HG03175 (cell line): ENCODE measurements around the gene NKAIN2.
"Not testable (repeated sequence)": the region's sequence is repeated elsewhere in the genome, so short reads cannot be mapped to it uniquely, and the experiment has no call there.

Experiments
- ATAC-seq: cut with Tn5 transposase; IDR thresholded peaks from one replicate; pipeline ENCODE4 v1.9.1; 2021; ENCODE audit warnings: mild to moderate bottlenecking, moderate library complexity; ENCODE audit not compliant: unreplicated experiment

Gene NKAIN2

DNA sequence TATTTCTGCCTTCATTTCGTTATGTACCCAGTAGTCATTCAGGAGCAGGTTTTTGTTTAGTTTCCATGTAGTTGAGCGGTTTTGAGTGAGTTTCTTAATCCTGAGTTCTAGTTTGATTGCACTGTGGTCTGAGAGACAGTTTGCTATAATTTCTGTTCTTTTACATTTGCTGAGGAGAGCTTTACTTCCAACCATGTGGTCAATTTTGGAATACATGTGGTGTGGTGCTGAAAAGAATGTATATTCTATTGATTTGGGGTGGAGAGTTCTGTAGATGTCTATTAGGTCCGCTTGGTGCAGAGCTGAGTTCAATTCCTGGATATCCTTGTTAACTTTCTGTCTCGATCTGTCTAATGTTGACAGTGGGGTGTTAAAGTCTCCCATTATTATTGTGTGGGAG lies 606.8 kb downstream of the NKAIN2 start:
- ATAC-seq: not testable (repeated sequence)

DNA sequence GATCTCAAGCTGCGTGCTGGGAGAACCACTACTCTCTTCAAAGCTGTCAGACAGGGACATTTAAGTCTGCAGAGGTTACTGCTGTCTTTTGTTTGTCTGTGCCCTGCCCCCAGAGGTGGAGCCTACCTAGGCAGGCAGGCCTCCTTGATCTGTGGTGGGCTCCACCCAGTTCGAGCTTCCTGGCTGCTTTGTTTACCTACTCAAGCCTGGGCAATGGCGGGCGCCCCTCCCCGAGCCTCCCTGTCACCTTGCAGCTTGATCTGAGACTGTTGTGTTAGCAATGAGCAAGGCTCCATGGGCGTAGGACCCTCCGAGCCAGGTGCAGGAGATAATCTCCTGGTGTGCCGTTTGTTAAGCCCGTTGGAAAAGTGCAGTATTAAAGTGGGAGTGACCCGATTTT lies 609.0 kb downstream of the NKAIN2 start:
- ATAC-seq: not testable (repeated sequence)

- no peak for ATAC-seq
Measured at GRCh38 chr6:124420116-124420840, 616.6 kb downstream of the NKAIN2 start.

- no peak for ATAC-seq
Measured at GRCh38 chr6:124423621-124424020, 620.0 kb downstream of the NKAIN2 start.

DNA sequence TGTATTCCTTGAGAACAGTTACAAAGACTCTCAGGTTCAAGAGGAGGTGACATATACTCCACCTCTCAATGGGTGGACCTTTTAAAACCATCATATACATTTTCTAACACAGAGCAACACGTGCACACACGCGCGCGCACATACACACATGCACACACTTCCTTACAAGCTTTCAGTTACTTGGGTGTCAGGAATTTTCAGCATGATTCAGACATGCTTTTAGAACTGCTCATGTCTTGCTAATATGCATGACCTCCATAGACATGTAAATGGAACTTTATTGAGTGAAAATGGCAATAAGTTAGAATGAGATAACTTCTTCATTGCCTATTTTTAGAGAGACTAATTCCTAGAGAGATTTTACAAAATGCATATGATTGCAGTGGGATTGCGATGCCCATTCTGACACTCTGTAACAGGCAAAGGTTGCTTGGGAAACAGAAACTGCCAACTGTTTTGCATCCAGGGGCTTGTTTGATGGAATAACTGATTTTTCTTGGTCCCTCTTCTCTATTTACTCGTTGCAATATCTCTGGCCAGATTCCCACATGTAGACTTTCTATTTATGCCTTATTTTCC lies 627.2 kb downstream of the NKAIN2 start:
- ATAC-seq: no peak

DNA sequence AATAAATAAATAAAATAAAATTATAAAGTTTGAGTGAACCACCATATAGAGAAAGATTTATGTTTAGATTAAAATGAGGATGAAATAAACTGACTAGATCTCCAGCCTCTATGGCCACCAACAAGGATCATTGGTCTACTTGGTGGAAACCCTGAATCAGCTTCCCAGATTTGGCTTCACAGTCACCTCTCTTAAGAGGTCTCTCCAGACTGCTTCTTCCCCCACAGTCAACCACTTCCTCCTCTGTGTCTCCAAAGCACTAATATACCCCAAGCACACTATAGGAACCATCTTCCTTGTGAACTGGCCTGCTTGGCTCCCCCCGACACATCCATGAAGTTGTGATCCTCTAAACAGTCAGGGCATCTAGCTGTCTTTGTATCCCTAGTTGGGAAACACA lies 629.0 kb downstream of the NKAIN2 start:
- no peak for ATAC-seq

DNA sequence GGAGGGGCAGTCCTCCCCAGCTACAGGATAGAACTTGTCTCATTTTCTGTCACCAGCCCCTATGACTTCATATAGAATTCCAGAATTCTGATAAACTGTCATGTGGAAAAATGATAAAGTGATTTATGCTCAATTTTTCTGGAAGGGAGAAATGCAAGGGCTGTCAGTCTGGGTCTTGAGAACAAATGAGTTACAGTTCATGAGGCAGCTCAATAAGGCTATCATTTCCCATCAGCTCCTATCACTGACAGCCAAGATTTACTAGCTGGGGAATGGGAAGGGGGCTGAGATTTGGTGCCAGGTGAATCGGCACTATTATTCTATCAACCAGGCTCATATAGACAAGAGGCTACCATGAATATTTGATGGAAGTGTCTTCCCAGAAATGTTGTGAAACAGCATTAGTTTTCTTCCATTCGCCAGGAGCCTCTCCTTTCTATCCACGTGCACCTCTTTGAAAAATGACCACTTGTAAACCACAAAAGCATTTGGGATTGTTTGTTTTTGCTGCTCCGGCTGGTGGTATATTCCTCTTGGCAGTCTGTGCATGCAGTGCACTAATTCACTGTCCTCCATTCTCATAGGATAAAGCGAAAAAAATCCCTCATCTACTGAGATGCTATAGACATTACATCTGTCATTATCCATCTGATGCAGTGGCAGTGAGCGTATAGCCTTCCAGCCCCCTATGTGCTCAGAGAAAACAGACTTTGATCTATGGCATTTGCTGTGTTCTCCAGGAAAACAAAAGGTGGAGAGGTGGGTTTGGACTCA lies 629.9 kb downstream of the NKAIN2 start:
- no peak for ATAC-seq

DNA sequence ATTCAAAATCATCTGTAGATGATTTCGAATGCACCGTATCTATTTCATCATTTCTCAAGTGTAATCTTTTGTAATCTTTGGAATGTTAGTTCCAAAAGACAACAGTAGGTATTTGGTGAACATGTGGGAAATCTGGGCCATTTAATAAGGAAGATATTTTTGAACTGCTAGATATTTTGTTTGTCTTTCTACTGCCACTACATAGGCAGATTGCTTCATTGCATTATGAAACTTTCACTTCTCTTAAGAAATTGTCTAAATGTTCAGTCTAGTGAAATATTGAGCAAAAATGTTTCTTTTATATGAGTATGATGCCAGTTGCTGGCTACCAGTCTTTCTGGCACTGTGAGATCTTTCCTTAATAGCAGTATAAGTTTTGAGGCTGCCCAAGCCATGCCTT lies 630.8 kb downstream of the NKAIN2 start:
- ATAC-seq: no peak

- ATAC-seq: no peak
Measured at GRCh38 chr6:124436803-124437202, 633.1 kb downstream of the NKAIN2 start.

GRCh38 chr6:124438546-124439065 lies 634.9 kb downstream of the NKAIN2 start:
- ATAC-seq: no peak

GRCh38 chr6:124441450-124441849 lies 637.8 kb downstream of the NKAIN2 start:
- no peak for ATAC-seq

DNA sequence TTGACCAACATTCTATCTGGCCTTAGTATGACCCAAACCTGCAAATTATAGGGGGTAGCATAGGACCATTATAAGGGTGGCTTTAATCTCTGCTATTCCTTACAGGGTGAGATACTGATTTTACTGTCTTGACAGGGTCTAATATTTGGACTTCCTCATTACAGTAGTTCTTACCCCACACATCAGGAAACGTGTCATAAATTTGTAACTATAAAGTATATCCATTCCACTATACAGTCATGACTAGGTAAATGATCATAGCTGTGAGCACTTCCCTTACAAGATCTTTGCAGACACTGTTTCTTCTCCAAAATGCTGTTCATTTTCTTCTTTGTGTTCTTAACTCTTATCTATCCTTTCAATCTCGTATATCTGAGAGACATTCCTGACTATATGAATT lies 639.9 kb downstream of the NKAIN2 start:
- ATAC-seq: no peak

GRCh38 chr6:124445581-124445980 lies 641.9 kb downstream of the NKAIN2 start:
- no peak for ATAC-seq

- no peak for ATAC-seq
Measured at GRCh38 chr6:124446961-124447360, 643.3 kb downstream of the NKAIN2 start.

GRCh38 chr6:124459268-124459667 lies 655.6 kb downstream of the NKAIN2 start:
- no peak for ATAC-seq

DNA sequence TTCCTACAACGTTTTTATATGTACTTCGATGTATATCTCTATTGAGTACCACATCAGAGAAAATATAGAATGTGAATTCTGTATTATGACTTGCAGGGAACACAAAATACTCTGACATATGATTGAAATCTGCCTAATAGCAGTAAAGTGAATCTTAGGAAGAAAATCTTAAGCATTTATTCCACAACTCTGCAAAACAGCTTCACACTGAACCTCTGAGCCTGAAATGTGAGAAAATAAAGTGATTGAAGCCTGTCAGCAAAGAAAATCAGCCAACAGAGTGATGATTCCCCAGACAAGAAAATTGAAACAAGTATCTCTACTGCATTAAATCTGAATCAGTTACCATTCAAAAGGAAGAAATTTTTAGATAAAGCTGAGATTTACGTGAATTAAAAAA lies 659.1 kb downstream of the NKAIN2 start:
- no peak for ATAC-seq

GRCh38 chr6:124463271-124463670 lies 659.6 kb downstream of the NKAIN2 start:
- no peak for ATAC-seq

- ATAC-seq: not testable (repeated sequence)
Measured at GRCh38 chr6:124464600-124464999, 660.9 kb downstream of the NKAIN2 start.

- no peak for ATAC-seq
Measured at GRCh38 chr6:124466949-124467348, 663.3 kb downstream of the NKAIN2 start.

GRCh38 chr6:124467366-124467765 lies 663.7 kb downstream of the NKAIN2 start:
- ATAC-seq: no peak

GRCh38 chr6:124470803-124471202 lies 667.1 kb downstream of the NKAIN2 start:
- ATAC-seq: no peak

DNA sequence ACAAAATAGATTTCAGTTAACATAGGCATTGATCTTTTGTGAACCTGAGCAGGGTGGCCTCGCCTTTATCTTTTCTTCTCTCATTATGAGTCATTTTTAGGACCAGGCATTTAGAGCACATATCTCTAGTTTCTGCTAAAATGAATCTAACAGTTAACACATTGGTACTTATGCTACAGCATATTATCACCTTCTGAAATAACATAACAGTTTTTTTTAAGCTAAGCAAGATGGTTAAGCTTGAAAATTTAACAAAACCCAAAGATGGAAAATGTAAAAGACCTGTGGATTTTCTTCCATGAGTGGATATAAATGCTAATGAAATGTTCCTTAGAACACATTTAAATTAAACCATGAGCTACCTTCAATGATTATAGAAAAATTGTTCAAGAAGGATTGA lies 671.5 kb downstream of the NKAIN2 start:
- no peak for ATAC-seq
